NCI-H748 (cell line): Measurements from ENCODE around the gene TSPEAR.
"Not testable (repeated sequence)": the region's sequence is repeated elsewhere in the genome, so short reads cannot be mapped to it uniquely, and the experiment has no call there.

ENCODE experiments used
- DNase-seq: peaks from one replicate; lab custom pipeline; 2025; ENCODE audit not compliant: unreplicated experiment; lab: John Stamatoyannopoulos, UW

TSPEAR gene

DNA sequence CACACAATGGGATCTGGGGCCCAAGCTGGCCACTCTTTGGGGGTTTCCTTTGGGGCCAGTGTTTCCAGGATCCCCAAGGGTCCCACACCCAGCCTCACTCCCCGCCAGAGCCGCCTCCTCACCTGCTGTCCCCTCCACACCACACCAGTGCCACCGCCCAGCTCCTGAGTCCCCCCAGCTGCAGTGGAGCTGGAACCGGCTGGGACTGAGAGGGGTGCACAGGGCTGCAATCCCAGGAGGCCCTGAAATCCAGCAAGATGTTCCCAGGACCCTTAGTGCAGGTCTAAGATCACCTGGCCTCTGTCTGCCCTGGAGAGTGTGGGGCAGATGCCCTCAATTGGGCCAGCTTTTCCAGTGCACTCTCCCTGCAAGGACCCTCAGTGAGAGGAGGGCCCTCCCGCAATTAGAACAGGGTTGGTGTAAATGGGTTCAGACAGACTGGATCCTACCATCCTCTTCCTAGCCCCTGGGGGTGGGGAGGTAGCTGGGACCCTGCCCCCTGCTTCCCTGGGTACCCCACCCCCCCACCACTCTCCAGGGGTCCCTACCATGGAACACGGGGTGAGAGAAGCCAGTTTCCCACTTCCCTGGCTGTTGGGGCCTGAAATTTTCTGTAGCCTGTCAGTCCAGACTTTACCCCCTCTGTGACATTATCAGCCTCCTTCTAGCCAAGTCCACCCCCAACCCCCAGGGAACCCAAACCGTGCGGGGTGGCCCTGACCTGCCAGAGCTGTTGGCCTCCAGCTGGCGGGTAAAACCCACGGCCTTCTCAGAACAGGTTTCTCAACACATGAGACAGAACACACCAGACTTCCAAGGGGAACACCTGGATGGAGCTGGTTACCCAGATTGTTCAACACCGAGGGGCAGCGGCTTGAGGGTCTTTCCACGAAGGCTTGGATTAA is 7.4 kb downstream of the TSPEAR start:
- DNase-seq = no peak

DNA sequence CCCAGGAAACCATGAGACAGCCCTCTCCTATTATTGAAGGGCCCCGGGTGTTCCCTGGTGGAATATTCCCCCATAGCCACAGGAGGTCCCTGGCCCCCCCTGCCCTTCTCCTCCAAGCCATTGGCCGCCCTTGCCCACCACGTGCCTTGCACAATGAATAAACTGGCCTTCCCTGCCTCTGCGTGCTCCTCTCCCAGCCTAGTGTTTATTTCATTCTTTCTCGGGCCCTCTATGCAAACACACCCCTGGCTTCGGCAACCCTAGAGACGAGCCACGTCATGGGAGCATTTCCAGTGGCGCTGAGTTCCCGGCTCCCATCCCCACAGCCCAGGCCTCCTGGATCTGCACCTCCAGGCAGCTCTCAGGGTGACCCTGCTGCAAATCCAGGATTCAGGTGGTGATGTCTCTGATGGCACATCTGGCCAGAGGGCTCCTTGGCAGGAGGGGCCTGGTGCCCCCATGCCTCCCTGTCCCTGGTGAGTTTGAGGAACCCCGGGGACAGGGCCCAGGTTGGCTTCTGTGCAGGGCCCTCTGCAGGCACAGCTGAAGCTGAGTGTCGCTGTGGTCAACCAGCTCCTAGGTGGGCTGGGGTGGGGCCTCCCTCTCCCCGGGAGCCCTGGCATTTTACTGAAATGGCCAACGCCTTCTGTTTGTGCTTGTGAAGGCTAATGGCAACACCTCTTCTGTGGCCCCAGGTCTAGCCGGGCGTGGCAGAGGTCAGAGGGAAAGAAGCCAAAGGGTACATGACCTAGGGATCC is 8.2 kb downstream of the TSPEAR start:
- DNase-seq = no peak

DNA sequence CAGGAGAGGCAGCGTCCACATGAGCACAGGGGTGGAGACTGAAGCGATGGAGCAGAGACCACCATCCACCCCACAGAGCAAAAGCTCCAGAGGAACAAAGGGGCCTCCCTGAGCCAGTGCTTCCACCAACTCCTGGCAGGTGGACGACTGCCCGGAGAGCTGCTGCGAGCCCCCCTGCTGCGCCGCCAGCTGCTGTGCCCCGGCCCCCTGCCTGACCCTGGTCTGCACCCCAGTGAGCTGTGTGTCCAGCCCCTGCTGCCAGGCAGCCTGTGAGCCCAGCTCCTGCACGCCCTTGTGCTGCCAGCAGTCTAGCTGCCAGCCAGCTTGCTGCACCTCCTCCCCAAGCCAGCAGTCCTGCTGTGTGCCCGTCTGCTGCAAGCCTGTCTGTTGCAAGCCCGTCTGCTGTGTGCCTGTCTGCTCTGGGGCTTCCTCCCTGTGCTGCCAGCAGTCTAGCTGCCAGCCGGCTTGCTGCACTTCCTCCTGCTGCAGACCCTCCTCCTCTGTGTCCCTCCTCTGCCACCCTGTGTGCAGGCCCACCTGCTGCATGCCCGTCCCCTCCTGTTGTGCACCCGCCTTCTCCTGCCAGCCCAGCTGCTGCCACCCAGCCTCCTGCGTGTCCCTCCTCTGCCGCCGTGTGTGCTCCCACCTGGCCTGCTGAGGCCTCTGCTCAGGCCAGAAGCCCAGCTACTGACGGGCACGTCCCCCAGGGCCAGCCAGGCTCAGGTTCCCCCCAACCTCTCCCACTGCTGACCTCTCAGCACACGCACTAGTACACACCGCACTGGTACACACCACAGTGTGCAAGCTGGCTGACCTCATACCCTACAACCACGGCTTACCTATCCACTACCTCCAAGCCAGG is 9.0 kb downstream of the TSPEAR start:
- DNase-seq = no peak

DNA sequence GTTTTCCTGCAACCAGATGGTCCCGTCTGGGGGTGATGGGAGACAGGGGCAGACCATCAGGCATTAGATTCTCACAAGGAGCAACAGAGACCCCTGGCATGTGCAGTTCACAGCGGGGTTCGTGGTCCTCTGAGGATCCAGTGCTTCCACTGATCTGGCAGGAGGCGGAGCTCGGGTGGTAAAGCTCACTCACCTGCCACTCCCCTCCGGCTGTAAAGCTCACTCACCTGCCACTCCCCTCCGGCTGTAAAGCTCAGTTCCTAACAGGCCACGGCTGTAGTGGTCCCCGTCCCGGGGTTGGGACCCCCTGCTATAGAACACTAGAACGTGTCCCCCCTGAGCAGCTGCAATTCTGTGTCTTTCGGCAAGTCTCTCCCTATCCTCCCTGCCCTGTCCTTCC is 9.8 kb downstream of the TSPEAR start:
- peak; percentile 10 for DNase-seq

DNA sequence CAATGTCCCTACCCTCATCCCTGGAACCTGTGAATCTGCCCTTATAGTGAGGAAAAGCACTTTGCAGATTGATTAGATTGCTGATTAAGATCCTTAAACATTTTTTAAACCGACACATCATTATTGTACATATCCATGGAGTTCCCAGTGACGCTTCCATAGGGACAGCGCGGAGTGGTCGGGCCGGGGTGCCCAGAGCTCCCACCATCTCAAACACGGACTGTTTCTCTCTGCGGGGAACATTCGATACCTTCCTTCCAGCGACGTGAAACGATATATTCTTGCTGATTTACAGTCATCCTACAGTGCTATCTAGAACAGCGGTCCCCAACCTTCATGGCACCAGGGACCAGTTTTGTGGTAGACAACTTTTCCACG is 10.4 kb downstream of the TSPEAR start:
- DNase-seq = no peak

DNA sequence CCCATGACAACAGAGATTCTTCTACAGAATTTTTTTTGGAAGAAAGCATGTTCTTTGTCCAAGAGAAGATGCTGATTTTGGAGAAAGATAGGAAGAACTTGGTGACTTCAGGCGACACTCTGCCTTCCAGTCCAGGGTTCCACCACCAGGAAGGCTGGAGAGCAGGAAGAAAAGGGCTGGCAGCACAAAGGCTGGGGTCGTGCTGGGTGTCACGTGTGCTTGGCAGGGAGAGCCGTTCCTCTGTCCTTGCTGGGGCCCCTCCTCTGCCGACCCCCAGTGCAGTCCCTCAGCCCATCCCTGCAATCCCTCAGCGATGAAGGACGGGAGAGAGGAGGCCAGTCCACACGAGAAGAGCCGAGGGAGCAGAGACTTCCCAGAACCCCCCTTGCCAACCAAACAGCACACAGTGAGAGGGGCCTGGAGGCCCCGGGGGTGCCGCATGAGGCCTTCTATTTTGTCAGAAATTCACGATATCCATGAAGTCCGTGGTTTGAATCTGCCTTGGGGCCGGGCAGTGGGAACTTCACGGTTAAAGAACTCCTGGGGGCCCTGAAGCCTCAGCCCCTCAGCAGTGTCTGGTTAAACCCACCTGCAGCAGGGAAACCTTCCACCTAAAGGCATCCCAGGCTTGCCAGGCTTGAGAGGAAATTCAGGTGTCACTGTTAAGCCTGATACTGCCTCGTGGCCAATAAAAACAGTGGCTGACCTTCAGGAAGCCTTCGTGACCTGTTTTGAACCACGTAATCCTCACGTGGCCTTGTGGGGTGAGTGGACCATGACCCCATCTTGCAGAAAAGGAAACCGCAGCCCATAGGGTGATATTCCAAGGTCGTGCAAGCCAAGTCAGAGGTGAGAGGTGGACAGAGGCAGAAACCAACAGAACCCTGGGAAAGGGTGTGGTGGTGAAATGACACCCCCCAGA is 11.0 kb downstream of the TSPEAR start:
- no peak for DNase-seq

DNA sequence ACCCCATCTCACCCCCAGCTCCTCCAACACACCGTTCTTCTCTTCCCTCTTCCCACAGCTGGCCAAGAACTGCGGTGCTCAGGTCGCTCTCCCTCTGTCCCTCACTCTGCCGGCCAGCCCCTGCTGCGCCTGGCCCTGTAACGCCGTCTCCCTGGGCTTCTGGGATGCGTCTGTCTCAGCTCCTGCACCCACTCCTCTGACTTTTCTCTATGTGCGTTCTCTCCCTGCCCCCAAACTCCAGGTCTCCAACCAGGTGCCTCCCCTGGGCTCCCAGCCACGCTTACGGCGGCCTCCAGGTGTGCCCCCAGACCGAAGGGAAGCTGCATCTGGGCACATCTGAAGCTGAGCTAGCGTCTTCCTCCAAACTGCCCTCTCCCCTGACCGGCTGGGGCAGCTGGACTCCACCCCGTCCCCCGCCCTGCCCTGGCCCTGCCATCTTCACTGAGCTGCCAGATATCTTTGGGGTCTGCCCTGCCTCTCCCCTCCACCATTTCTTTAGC is 11.8 kb downstream of the TSPEAR start:
- no peak for DNase-seq

DNA sequence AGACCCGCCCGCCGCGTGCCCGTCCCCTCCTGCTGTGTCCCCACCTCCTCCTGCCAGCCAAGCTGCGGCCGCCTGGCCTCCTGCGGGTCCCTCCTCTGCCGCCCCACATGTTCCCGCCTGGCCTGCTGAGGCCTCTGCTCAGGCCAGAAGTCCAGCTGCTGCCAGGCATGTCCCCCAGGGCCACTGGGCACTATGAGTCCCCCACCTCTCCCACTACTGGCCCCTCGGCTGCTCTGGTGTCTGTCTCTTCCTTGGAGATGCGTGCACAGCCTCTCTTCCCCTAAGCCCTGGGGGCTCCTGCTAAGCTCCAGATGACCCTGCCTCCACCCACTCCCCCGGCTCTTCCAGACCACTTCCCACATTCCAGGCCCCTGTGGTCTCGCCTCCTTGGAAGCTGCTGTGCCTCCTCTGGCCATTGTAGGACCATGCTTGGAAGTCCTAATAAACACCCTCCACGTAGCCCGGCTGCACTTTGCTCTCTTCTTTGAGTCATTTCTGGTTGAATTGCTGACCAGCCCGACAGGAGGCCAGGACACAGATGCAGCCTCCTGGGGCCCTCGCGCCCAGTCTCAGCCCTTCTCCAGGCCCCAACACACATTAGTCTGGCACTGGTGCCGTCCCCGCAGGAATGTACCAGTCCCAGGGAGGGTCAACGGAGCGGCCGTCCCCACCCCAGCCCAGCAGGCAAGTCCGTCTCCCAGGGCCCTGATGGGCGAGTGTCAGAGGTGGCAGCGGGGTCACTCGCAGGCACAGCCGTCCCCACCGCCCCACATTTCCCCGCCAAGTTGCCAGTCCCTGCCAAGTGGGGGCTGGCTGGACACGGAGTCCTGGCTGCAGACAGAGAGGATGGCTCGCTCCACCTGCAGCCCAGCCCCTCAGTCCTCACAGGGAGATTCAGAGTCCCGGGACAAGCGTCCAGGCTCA is 13.3 kb downstream of the TSPEAR start:
- DNase-seq = no peak

DNA sequence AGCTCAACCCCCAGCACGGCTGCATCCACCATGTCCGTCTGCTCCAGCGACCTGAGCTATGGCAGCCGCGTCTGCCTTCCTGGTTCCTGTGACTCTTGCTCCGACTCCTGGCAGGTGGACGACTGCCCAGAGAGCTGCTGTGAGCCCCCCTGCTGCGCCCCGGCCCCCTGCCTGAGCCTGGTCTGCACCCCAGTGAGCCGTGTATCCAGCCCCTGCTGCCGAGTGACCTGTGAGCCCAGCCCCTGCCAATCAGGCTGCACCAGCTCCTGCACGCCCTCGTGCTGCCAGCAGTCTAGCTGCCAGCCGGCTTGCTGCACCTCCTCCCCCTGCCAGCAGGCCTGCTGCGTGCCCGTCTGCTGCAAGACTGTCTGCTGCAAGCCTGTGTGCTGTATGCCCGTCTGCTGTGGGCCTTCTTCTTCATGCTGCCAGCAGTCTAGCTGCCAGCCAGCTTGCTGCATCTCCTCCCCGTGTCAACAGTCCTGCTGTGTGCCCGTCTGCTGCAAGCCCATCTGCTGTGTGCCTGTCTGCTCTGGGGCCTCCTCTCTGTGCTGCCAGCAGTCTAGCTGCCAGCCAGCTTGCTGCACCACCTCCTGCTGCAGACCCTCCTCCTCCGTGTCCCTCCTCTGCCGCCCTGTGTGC is 14.1 kb downstream of the TSPEAR start, which contains the start of gene KRTAP10-12:
TSS of gene KRTAP10-12 (plus strand) at position 1 of the 639 bp plus-strand sequence. CDS start at position 31, 30 bp downstream.
- DNase-seq = not testable (repeated sequence)

DNA sequence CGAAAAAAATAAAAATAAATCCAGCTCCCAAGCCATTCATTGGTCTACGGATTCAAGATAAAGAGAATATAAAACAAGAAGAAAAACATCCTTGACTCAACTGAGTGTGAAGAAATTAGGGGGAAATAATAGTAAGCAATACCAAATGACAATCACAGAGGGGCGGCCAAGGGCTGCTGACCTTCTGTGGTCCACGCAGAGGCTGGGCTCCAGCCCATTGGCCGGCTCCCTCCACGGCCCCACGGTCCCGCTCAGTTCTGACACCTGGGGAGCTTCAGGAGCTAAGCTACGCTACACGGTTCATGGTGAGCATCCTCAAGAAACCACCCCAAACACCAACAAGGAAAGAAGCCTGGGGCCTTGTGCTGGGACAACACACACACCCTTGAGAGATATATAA is 14.8 kb downstream of the TSPEAR start:
- DNase-seq = no peak

DNA sequence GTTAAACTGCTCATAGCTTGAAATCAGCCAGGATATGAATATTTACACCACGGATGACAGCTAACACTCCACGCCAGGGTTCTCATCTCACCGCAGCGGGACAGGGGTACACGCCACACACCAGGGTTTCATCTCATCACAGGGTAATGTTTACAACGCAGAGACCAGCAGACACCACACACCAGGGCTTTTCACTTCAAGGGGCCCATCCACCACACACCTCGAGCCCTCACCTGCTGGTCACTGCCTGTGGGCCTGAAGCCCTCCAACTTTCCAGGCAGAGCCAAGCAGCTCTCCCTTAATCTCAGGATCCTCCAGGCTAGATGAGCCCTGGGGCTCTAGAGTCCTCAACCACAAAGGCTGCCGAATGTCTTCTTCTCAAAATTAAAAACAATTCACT is 15.7 kb downstream of the TSPEAR start:
- DNase-seq = no peak

DNA sequence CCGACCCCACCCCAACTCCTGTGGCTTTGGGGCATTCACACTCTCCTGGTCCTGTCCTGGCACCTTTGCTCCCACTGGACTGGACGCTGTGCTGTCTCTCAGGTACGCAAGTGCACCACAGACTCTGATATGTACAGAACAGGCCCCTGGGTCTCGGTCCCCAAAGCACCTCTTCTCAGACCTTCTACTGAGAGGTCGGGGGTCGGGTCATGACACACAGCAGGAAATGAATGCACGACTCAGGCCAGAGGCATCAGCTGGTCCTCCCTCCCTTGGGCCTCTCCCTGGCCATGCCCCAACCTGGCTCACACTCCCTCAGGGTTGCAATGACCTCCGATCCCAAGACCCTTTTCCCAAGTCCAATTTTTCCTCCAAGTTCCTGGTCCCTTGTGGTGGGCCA is 16.2 kb downstream of the TSPEAR start:
- no peak for DNase-seq

DNA sequence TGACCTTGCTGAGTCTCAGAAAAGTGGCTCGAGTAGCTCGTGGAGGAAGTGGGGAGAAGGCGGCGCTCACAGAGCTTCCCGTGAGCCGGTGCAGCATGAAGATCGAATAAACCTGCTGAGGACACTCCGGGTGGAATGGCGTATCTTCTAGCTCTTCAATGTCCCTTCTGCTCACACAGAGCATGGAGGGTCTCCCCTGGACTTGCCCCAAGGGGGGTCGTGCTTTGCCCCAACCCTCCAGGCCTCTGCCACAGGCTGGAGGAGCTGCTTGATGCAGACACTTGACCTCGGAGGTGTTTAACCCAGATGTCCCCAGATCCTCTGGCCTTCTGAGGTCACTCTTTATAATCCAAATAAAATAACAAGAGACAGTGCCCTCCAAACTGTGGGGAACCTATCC is 16.6 kb downstream of the TSPEAR start:
- no peak for DNase-seq

DNA sequence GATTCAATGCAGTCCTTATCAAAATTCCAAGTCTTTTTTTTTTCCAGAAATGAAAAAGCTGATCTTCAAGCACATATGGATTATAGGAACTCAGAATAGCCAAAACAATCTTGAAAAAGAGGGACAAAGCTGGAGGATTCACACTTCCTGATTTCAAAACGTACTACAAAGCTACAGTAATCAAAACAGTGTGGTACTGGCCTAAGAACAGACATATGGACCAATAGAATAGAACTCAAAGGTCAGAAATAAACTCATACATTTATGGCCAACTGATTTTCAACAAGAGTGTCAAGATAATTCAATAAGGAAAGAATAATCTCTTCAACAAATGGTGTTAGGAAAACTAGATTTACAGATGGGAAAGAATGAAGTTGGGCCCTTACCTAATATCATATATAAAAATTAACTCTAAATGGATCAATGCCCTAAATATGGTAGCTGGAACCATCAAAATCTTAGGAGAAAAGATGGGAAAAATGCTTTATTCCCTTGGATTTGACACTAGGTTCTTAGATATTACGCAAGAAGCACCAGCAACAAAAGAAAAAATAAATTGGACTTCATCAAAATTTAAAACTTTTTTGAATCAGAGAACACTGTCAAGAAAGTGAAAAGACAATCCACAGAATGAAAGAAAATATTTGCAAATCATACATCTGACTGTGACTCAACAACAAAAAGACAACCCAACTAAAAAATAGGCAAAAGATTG is 18.4 kb downstream of the TSPEAR start:
- no peak for DNase-seq

DNA sequence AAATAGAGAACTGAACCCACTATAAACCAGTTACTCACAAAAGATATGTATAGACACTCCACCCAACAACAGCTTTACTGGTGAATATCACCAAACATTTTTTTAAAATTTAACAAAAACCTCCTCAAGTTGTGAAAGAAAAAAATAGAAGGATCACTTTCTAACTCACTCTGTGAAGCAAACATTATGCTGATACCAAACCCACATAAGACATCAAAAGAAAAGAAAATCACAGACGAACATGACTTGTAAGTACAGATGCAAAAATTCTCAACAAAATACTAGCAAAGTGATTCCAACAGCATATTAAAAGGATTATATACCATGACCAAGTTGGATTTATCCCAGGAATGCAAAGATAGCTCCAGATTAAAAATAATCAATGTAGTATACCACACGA is 19.7 kb downstream of the TSPEAR start:
- DNase-seq = no peak

DNA sequence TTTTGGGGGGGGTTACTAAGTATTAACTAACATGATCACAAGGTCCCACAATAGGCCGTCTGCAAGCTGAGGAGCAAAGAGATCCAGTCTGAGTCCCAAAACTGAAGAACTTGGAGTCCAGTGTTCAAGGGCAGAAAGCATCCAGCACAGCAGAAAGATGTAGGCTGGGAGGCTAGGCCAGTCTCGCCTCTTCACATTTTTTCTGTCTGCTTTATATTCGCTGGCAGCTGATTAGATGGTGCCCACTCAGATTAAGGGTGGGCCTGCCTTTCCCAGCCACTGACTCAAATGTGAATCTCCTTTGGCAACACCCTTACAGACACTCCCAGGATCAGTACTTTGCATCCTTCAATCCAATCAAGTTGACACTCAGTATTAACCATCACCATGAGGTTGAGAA is 21.6 kb downstream of the TSPEAR start:
- DNase-seq = not testable (repeated sequence)

DNA sequence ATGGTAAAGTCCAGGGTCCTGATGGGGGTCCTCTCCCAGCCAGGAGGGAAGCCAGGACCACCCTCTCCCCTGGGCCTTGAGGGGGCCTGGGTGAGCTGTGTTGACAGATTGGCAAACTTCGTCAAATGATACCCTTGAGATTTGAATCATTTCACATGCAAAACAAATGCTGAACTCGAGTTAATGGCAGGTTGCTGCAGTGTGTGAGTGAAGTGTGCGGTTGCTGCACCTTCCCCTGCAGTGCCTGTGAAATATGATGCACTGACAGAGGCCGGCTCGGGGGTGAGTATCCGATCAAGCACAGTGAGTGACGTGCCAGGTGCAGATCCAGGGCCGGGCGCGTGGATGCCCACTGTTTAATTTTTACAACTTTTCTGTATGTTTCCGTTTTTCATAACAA is 23.7 kb downstream of the TSPEAR start:
- peak; percentile 60 for DNase-seq
